ENCODE results near the gene ECI1.

The ECI1 gene

DNA sequence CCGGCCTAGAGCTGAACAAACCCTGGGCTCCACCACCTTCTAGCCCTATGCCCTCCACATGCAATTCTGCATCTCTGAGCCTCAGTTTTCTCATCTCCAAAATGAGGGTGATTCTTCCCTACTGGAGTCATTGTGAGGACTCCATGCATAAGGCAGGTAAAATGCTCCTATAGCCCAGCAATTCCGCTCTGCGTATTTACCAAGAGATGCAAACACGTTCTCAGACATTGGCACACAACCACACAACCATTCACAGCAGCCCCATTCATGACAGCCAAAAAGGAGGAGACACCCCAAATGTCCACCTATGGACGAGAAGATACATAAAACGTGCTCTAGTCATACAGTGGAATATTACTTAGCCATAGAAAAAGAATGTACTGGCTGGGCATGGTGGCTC, 51.1 kb downstream of the ECI1 start:
- H3K4me3 ChIP-seq (ENCODE audit: low read length): no peak overlapping the region
- no peak for DNase-seq (ENCODE audit: low read depth)
- TF ChIP-seq, protein P1, sequence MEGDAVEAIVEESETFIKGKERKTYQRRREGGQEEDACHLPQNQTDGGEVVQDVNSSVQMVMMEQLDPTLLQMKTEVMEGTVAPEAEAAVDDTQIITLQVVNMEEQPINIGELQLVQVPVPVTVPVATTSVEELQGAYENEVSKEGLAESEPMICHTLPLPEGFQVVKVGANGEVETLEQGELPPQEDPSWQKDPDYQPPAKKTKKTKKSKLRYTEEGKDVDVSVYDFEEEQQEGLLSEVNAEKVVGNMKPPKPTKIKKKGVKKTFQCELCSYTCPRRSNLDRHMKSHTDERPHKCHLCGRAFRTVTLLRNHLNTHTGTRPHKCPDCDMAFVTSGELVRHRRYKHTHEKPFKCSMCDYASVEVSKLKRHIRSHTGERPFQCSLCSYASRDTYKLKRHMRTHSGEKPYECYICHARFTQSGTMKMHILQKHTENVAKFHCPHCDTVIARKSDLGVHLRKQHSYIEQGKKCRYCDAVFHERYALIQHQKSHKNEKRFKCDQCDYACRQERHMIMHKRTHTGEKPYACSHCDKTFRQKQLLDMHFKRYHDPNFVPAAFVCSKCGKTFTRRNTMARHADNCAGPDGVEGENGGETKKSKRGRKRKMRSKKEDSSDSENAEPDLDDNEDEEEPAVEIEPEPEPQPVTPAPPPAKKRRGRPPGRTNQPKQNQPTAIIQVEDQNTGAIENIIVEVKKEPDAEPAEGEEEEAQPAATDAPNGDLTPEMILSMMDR (IDR thresholded peaks at IDR 0.05; ENCODE audit: insufficient read depth, low read depth, low read length, missing control alignments): no peak

DNA sequence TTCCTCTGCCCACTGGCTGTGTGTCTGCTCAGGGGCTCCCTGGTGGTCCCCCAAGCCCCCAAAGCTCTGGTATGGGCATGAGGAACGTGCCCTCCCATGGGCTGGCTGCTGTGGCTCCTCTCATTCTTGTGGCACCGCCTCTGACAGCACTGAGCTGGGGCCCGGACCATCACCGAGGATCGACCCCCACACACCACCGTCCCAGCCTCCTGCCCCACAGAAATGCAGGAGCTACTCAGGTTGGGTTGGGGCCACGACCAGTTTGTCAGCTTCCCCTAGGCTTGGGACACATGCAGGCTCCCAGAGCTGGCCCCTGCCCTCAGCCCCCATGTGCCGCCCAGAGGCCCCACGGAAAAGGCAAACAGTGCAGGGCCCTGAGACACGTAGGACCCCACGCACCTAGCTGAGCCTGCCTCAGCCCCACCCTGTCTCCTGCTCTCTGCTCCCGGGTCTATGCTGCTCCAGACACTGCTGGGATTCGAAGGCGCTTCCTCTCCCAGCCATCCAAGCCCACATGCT, 51.7 kb downstream of the ECI1 start:
- TF ChIP-seq, protein P1 (IDR thresholded peaks at IDR 0.05; ENCODE audit: insufficient read depth, low read depth, low read length, missing control alignments): no peak
- no peak for DNase-seq (ENCODE audit: low read depth)
- H3K4me3 ChIP-seq (ENCODE audit: low read length): no peak overlapping the region

DNA sequence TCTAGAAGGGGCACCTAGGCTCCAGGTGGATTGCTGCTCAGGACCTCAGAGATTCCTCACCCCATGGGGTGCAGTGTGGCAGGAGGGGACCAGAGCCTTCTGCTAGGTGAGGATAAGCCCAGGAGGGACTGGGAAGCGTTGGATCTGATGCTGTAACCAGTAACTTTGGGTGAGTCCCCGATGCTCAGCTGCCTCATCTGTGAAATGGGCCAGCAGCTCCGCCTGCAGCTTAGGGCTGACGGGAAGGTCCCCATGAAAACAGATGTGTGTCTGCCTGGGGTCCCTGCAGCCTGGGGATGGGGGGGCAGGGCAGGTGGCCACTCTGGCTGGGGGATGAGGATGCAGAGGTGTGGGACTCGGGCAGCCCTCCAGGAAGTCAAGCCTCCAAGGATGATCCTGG, 52.3 kb downstream of the ECI1 start:
- no peak for DNase-seq (ENCODE audit: low read depth)
- TF ChIP-seq, protein P1 (IDR thresholded peaks at IDR 0.05; ENCODE audit: insufficient read depth, low read depth, low read length, missing control alignments): no peak
- H3K4me3 ChIP-seq (ENCODE audit: low read length): no peak overlapping the region

DNA sequence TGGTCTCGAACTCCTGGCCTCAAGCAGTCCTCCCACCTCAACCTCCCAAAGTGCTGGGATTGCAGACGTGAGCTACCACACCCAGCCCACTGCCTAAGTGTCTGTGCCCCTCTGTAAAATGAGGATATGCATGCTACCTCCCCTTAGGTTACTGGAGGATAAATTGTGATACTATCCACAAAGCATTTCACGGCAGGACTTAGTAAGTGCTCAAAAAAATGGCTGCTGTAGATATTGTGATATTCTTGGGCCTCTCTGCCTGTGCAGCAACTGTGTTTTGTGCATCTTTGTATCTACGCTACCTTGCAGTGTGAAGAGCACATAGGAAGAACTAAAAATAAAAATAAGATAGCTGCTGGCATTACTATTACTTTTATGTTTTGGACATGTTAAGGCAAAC, 53.1 kb downstream of the ECI1 start:
- TF ChIP-seq, protein P1 (IDR thresholded peaks at IDR 0.05; ENCODE audit: insufficient read depth, low read depth, low read length, missing control alignments): no peak
- no peak overlapping the region for H3K4me3 ChIP-seq (ENCODE audit: low read length)
- no peak for DNase-seq (ENCODE audit: low read depth)

DNA sequence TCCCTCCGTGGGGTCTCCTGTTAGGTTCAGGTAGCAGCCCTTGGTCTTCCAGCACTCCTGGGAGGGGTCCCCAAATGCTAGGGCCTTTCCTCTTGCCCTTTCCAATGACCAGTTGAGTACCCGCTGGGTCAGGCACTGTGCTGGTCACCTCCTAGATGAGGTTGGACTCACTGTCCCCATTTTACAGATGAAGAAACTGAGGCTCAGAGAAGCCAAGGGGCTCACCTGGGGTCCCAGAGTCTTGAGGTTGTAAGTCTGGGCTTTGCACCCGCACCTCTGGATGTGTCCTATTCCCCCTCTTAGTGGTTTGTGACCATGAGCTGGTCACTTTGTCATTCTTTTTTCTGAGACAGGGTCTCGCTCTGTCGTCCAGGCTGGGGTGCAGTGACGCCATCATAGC, 53.6 kb downstream of the ECI1 start:
- no peak overlapping the region for H3K4me3 ChIP-seq (ENCODE audit: low read length)
- TF ChIP-seq, protein P1 (IDR thresholded peaks at IDR 0.05; ENCODE audit: insufficient read depth, low read depth, low read length, missing control alignments): no peak
- no peak for DNase-seq (ENCODE audit: low read depth)

DNA sequence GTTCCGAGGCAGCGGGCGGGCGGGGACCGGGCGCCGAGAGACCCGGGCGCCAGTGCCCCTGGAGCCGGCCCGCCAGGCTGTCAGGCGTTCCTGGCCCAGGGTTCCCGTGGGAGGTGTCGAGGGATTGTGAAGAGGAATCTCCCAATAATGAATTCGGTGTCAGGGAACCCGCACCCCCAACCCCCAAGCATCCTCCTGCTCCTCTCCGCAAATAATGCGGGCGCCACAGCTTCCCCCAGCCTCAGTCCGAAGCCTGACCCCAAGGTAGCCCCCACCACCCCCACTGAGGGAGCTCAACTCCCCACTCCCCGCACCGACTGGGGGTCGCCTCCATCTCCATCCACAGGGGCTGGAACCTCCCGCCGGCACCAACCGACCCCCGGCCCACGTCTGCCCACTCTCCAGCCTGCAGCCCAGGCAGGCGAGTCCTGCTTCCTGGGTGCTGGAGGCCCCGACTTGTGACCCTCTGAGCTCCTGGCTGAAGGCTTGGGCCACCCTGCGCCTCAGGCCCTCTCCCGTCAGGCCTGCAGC, 54.3 kb downstream of the ECI1 start:
- no peak for DNase-seq (ENCODE audit: low read depth)
- TF ChIP-seq, protein P1 (IDR thresholded peaks at IDR 0.05; ENCODE audit: insufficient read depth, low read depth, low read length, missing control alignments): no peak
- H3K4me3 ChIP-seq (ENCODE audit: low read length): no peak overlapping the region

Measured in epithelial cell of esophagus (primary cell).